SK-N-SH treated with all-trans-retinoic acid at 6 μM for 48 hours (cell line): ENCODE measurements around the gene TLCD5.

Experiments
- ARNTL ChIP-seq: fragments of 450-650 bp; formaldehyde crosslinking; IDR thresholded peaks from 2 replicates; pipeline ENCODE4 v1.5.0; 2020; ENCODE audit warnings: low read depth, mild to moderate bottlenecking, moderate library complexity, borderline replicate concordance
- POU6F1 ChIP-seq: fragments of 250-450 bp; sonication (Bioruptor Pico); IDR thresholded peaks from 2 replicates; pipeline ENCODE4 v1.8.0; 2021; ENCODE audit warnings: low read depth, mild to moderate bottlenecking, moderate library complexity, borderline replicate concordance
- ZFP3 ChIP-seq: fragments of 250-450 bp; sonication (Bioruptor Pico); IDR thresholded peaks from 2 replicates; pipeline ENCODE4 v1.5.0; 2020; ENCODE audit warnings: mild to moderate bottlenecking, moderate library complexity
- TF ChIP-seq, protein P1 (sequence below): fragments of 250-450 bp; sonication (Bioruptor Pico); IDR thresholded peaks from 2 replicates; pipeline ENCODE4 v1.8.0; 2020; ENCODE audit warnings: mild to moderate bottlenecking, moderate library complexity, borderline replicate concordance

- TF ChIP-seq ZFP3 (CRISPR knock-in tag) (no peak), ARNTL (no peak), POU6F1 (CRISPR knock-in tag) (no peak)
- TF ChIP-seq, protein P1, sequence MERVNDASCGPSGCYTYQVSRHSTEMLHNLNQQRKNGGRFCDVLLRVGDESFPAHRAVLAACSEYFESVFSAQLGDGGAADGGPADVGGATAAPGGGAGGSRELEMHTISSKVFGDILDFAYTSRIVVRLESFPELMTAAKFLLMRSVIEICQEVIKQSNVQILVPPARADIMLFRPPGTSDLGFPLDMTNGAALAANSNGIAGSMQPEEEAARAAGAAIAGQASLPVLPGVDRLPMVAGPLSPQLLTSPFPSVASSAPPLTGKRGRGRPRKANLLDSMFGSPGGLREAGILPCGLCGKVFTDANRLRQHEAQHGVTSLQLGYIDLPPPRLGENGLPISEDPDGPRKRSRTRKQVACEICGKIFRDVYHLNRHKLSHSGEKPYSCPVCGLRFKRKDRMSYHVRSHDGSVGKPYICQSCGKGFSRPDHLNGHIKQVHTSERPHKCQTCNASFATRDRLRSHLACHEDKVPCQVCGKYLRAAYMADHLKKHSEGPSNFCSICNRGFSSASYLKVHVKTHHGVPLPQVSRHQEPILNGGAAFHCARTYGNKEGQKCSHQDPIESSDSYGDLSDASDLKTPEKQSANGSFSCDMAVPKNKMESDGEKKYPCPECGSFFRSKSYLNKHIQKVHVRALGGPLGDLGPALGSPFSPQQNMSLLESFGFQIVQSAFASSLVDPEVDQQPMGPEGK, result no peak
Observed at GRCh38 chr11:120340529-120340928, 15.4 kb downstream of the TLCD5 start.
